Epithelial cell of esophagus (primary cell): ENCODE measurements around the gene DAGLA.

ENCODE experiments used
- DNase-seq: peaks from one replicate; pipeline ENCODE4 v3.0.0; 2010; ENCODE audit warnings: low read depth
- H3K4me3 ChIP-seq: 2 replicates; pipeline ENCODE4 v1.5.1; 2011; ENCODE audit warnings: mild to moderate bottlenecking, low read length, control low read depth
- CTCF ChIP-seq: IDR thresholded peaks from 2 replicates; pipeline ENCODE4 v1.5.1; 2011; ENCODE audit warnings: low read depth, mild to moderate bottlenecking, low read length, control low read depth, inconsistent platforms; ENCODE audit not compliant: insufficient read depth; ENCODE audit errors: missing control alignments

DAGLA gene

GRCh38 chr11:61793083-61793828 lies 113.1 kb downstream of the DAGLA start:
- peak; percentile 11 for DNase-seq
- TF ChIP-seq CTCF, result no peak
- peak overlapping the region; percentile 99 for H3K4me3 ChIP-seq

GRCh38 chr11:61793829-61794204 lies 113.6 kb downstream of the DAGLA start:
- H3K4me3 ChIP-seq, result peak overlapping the region; percentile 99
- no peak for TF ChIP-seq CTCF
- no peak for DNase-seq

GRCh38 chr11:61794579-61794978 lies 114.4 kb downstream of the DAGLA start:
- TF ChIP-seq CTCF, result no peak
- DNase-seq, result no peak
- no peak overlapping the region for H3K4me3 ChIP-seq

- TF ChIP-seq CTCF, result no peak
- no peak for DNase-seq
- no peak overlapping the region for H3K4me3 ChIP-seq
These were observed 115.3 kb downstream of the DAGLA start for GRCh38 chr11:61795459-61795858.

GRCh38 chr11:61795876-61796526 lies 115.8 kb downstream of the DAGLA start:
- TF ChIP-seq CTCF, result no peak
- no peak overlapping the region for H3K4me3 ChIP-seq
- no peak for DNase-seq
